GM18507 (cell line): ENCODE data around the gene PKD2L1.

Experiments
- DNase-seq: peaks from one replicate; pipeline ENCODE4 v3.0.0; 2011; ENCODE audit warnings: low read depth; ENCODE audit not compliant: insufficient read length; ENCODE audit errors: extremely low spot score
- FAIRE-seq: peaks from 2 replicates; lab custom pipeline; 2011; peaks lifted over from hg19 to GRCh38; lab: Jason Lieb, UNC

Gene PKD2L1

GRCh38 chr10:100357059-100357858, 27.2 kb upstream of the PKD2L1 start:
- DNase-seq (no peak), FAIRE-seq (no peak)

GRCh38 chr10:100356067-100357017, 26.3 kb upstream of the PKD2L1 start:
- DNase-seq, result no peak
- no peak for FAIRE-seq

- FAIRE-seq (no peak), DNase-seq (no peak)
Measured at GRCh38 chr10:100355086-100355485, 25.1 kb upstream of the PKD2L1 start.

- FAIRE-seq, result no peak
Measured at GRCh38 chr10:100353770-100354485, 23.9 kb upstream of the PKD2L1 start.

GRCh38 chr10:100350914-100351485, 21.0 kb upstream of the PKD2L1 start:
- FAIRE-seq (no peak), DNase-seq (no peak)

More at GRCh38 chr10:100353770-100354485, 23.9 kb upstream of the PKD2L1 start:
- DNase-seq, result no peak

- DNase-seq, result no peak
- FAIRE-seq, result no peak
Measured at GRCh38 chr10:100349672-100350071, 19.6 kb upstream of the PKD2L1 start.

GRCh38 chr10:100349087-100349486, 19.1 kb upstream of the PKD2L1 start:
- FAIRE-seq (no peak), DNase-seq (no peak)

- FAIRE-seq (no peak), DNase-seq (no peak)
Measured at GRCh38 chr10:100348389-100348927, 18.4 kb upstream of the PKD2L1 start.

GRCh38 chr10:100347568-100348195, 17.7 kb upstream of the PKD2L1 start:
- no peak for DNase-seq
- no peak for FAIRE-seq

- DNase-seq (peak; percentile 91), FAIRE-seq (peak; percentile 91)
Measured at GRCh38 chr10:100346765-100347567, 16.9 kb upstream of the PKD2L1 start, which contains the start of gene SCD. TSS of gene SCD (plus strand) at chr10:100347233. CDS start at chr10:100347505, 272 bp downstream.

GRCh38 chr10:100346351-100346764, 16.3 kb upstream of the PKD2L1 start:
- FAIRE-seq, result peak; percentile 46
- DNase-seq, result no peak

GRCh38 chr10:100345570-100346330, 15.7 kb upstream of the PKD2L1 start:
- no peak for FAIRE-seq

GRCh38 chr10:100344241-100344788, 14.3 kb upstream of the PKD2L1 start:
- FAIRE-seq (no peak), DNase-seq (no peak)

More at GRCh38 chr10:100345570-100346330, 15.7 kb upstream of the PKD2L1 start:
- DNase-seq, result no peak

GRCh38 chr10:100342627-100342972, 12.6 kb upstream of the PKD2L1 start:
- DNase-seq (no peak), FAIRE-seq (no peak)

- FAIRE-seq (no peak), DNase-seq (no peak)
Measured at GRCh38 chr10:100341953-100342626, 12.1 kb upstream of the PKD2L1 start.
